Ectodermal cell (in vitro differentiated cells): ENCODE data around the gene TRIO.

ENCODE experiments used
- H3K27ac ChIP-seq: 2 replicates; pipeline ENCODE4 v1.7.0; 2013; ENCODE audit warnings: mild to moderate bottlenecking, low read depth, low read length; ENCODE audit not compliant: insufficient read depth, poor library complexity, severe bottlenecking
- H3K27me3 ChIP-seq: 2 replicates; pipeline ENCODE4 v1.7.0; 2013; ENCODE audit warnings: mild to moderate bottlenecking, low read length; ENCODE audit not compliant: insufficient read depth, control insufficient read depth, poor library complexity, severe bottlenecking
- H3K36me3 ChIP-seq: one replicate; pipeline ENCODE4 v1.7.0; 2013; ENCODE audit warnings: low read length; ENCODE audit not compliant: control insufficient read depth, insufficient read depth
- H3K4me1 ChIP-seq: one replicate; pipeline ENCODE4 v1.7.0; 2013; ENCODE audit warnings: low read length; ENCODE audit not compliant: control insufficient read depth, insufficient read depth
- H3K4me3 ChIP-seq: 2 replicates; pipeline ENCODE4 v1.7.0; 2013; ENCODE audit warnings: low read depth, low read length, control low read depth; ENCODE audit not compliant: insufficient read depth
- H3K9me3 ChIP-seq: 2 replicates; pipeline ENCODE4 v1.7.0; 2013; ENCODE audit warnings: mild to moderate bottlenecking, low read length, moderate library complexity; ENCODE audit not compliant: control insufficient read depth
- WGBS, 2 experiments: methylation state at CpG; one replicate each; pipeline ENCODE4 v1.1.7; 2013; ENCODE audit warnings: missing lambda C conversion rate in 2 of 2; 5-methylcytosine and 5-hydroxymethylcytosine counted together

TRIO gene

GRCh38 chr5:14135621-14136020 is 7.5 kb upstream of the TRIO start:
- H3K27ac ChIP-seq: no peak overlapping the region
- H3K4me1 ChIP-seq: no peaks in the 10 kb centered on the region
- no peaks in the 10 kb centered on the region for H3K9me3 ChIP-seq
- WGBS, 2 experiments: 100% methylated on average over 1 of the region's 1 CpG
- H3K4me3 ChIP-seq: no peak overlapping the region
- H3K36me3 ChIP-seq: no peaks in the 10 kb centered on the region
- H3K27me3 ChIP-seq: no peaks in the 10 kb centered on the region

GRCh38 chr5:14136228-14136627 is 6.9 kb upstream of the TRIO start:
- no peak overlapping the region for H3K4me3 ChIP-seq
- H3K4me1 ChIP-seq: no peaks in the 10 kb centered on the region
- no peak overlapping the region for H3K27ac ChIP-seq
- no peaks in the 10 kb centered on the region for H3K27me3 ChIP-seq
- H3K36me3 ChIP-seq: no peaks in the 10 kb centered on the region
- 90 to 93% methylated on average over 2 of the region's 2 CpGs for WGBS, 2 experiments
- H3K9me3 ChIP-seq: no peaks in the 10 kb centered on the region

GRCh38 chr5:14138608-14139540 is 4.3 kb upstream of the TRIO start:
- Histone ChIP-seq H3K9me3 (no peaks in the 10 kb centered on the region), H3K4me3 (no peak overlapping the region), H3K4me1 (no peaks in the 10 kb centered on the region), H3K27me3 (no peaks in the 10 kb centered on the region), H3K36me3 (no peaks in the 10 kb centered on the region), H3K27ac (no peak overlapping the region)
- 91 to 93% methylated on average over 11 of the region's 11 CpGs for WGBS, 2 experiments

- Histone ChIP-seq H3K27ac (no peak overlapping the region), H3K27me3 (peaks cover 5% of the 10 kb centered on the region), H3K9me3 (no peaks in the 10 kb centered on the region), H3K4me3 (no peak overlapping the region), H3K4me1 (peaks cover 15% of the 10 kb centered on the region), H3K36me3 (no peaks in the 10 kb centered on the region)
- WGBS, 2 experiments: 79 to 89% methylated on average over 3 of the region's 3 CpGs
These were observed 1.4 kb upstream of the TRIO start for GRCh38 chr5:14141764-14142163.

DNA sequence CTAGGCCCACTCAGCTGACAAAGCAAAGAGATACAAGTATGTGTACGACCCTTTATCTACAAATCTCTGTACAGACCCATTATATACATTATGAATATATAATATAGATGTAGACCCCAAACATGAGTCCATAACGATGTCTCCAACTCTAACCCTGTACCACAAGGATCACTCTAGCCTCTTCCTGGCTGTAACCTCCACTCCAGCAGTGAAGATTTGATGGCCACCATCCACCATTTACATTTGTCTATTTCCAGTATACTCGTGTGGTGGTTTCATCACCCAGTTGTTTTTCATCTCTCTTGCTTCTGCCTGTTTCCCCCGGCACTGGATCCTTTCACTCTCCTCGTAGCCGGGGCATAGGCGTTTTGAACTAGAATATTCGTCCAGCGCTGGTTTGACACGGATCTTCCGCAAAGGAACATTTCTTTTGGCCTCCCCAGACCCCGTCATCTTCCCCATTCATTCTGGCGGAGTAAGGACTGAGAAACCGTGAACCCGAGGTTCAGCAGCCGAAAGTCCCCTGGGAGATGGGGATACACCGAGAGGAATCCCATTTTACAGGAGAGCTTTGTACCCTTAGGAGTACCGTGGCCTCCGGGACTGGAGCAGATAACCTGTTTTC is 828 bp upstream of the TRIO start:
- peak overlapping the region; percentile 71 for H3K27ac ChIP-seq
- H3K9me3 ChIP-seq: no peaks in the 10 kb centered on the region
- H3K36me3 ChIP-seq: no peaks in the 10 kb centered on the region
- H3K4me1 ChIP-seq: peaks cover 17% of the 10 kb centered on the region
- peak overlapping the region; percentile 55 for H3K4me3 ChIP-seq
- WGBS, 2 experiments: 25 to 31% methylated on average over 18 to 19 of the region's 19 CpGs
- H3K27me3 ChIP-seq: peaks cover 5% of the 10 kb centered on the region

DNA sequence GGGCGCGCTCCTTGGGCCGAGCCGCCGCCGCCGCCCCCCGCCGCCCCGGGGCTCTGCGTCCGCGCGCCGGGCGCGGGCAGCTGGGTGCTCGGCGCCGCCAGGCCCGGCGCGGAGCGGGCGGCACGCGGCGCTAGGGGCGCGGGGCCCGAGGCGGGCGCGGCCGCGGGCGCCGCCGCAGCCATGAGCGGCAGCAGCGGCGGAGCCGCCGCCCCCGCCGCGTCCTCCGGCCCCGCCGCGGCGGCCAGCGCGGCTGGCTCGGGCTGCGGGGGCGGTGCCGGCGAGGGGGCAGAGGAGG is 351 bp downstream of the TRIO start:
- peaks cover 23% of the 10 kb centered on the region for H3K4me1 ChIP-seq
- no peak overlapping the region for H3K27ac ChIP-seq
- H3K27me3 ChIP-seq: peaks cover 5% of the 10 kb centered on the region
- no peaks in the 10 kb centered on the region for H3K36me3 ChIP-seq
- WGBS, 2 experiments: 0% methylated on average over 59 of the region's 59 CpGs
- H3K4me3 ChIP-seq: peak overlapping the region; percentile 85
- H3K9me3 ChIP-seq: no peaks in the 10 kb centered on the region

DNA sequence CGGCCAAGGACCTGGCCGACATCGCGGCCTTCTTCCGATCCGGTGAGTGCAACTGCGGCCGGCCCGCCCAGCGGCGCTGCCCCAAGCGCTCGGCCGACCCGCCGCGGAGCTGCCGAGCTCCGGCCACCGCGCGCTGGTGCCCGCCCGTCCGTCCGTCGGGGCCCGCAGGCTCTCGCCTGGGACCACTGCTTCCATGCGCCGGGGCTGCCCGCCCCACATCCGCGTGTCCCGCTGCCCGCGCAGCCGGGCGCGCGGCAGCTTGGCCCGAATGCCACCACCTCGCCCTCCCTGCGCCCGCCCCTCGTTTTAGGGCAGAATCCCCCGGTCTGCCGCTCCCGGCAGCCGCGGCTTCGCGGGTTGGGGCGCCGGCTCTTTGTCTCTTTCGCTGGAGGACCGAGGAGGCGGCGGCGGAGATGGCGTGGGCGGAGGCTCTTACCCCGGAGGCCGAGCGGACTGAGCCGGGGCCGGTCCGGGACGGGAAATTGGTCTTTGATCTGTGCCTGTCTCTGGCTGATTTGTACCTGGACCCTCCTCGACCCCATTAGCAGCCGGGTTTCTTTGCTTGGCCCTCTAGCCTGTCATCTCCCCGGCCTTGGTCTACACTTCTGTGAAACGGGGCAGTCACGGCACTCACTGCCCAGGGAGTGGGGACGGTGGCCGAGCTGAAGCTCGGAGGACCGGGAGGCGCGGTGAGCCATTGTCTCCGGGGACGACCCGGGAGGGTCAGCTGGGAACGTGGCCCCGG is 871 bp downstream of the TRIO start:
- 0% methylated on average over 85 of the region's 85 CpGs for WGBS, 2 experiments
- Histone ChIP-seq H3K4me1 (peaks cover 28% of the 10 kb centered on the region), H3K9me3 (no peaks in the 10 kb centered on the region)

DNA sequence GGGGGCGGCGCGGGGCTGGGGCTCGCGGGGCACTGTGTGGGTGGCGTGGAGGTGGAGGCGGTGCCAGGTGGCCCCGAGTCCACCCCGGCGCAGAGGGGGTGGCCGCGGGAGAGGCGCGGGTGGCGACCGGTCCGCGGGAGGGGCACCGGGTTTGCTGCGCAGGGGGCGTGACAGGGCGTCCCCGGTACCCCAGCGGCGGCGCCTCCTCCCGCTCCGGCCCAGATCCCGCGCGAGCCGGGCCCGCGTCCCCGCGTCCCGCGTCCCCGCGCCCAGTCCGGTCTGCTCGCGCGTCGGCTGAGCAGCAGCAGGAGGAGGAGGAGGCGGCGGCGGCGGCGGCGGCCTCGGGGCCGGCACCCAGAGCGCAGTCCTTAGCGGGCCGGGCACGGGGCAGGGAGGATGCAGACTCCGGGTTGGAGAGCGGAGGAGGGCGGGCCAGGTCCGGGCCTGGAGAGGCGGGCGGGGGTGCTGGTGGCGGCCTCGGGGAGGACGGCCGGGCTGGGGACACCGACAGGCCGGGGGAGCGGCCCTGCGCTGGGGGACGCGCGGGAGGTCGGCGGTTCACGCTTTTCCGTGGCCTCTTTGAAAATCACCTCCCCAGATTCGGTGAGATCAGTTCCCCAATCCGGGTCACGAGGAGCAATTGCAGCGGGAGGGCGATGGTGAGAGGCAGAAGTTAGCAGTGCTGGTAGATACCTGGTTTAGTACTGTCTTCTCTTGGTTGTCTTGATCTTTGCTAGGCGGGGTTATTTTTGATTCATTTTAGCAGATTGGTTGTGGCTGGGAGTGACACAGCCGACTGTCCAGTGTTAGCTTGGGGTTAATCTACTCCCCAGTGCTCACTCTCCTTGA is 1.7 kb downstream of the TRIO start:
- 1% methylated on average over 85 of the region's 85 CpGs for WGBS, 2 experiments
- Histone ChIP-seq H3K4me3 (peak overlapping the region; percentile 85), H3K36me3 (no peaks in the 10 kb centered on the region), H3K27ac (no peak overlapping the region), H3K4me1 (peaks cover 36% of the 10 kb centered on the region), H3K9me3 (no peaks in the 10 kb centered on the region), H3K27me3 (peaks cover 5% of the 10 kb centered on the region)

More for the DNA sequence above, 871 bp downstream of the TRIO start:
- Histone ChIP-seq H3K27me3 (peaks cover 5% of the 10 kb centered on the region), H3K4me3 (peak overlapping the region; percentile 85), H3K36me3 (no peaks in the 10 kb centered on the region), H3K27ac (no peak overlapping the region)

DNA sequence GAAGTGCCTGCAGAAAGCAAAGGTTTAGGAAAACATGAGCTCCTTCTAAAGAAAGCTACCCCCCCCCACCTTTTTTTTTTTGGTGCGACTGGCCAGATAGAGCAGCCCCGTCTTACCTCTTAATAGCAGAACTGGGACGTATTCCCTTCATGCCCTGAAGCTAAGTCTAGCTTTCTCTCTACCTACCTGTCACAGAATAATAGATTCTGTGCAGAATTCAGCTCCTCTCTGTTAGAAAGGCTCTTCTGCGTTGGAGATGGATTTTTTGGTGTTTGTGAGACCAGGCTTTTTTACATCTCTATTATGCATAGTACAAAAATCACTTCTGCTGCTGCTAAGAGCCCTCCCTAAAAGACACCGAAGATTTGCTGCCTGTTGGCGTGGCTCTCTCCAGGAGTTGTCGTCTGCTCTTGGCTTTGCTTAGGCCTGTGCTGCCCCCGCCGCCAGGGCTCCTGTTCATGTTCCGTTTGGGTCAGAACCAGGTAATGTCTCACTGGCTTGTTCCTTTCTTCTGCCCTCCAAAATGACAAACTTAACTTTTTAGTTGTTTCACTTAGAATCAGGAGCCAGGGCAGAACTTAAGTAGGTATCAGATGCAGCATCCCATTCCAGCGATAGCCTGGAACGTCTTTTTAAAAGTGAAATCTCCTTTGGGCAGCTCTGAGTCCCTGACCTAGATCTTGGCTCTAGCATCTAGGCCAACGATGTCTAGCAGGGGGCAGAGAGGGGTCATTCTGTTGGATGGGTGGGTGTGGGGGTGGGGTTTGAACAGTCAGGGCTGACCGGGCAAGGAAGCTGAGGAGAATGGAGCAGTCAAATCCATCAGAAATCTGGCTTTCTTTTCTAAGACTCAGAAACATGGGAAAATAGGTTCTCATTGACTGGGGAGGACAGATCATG is 2.5 kb downstream of the TRIO start:
- no peaks in the 10 kb centered on the region for H3K36me3 ChIP-seq
- no peaks in the 10 kb centered on the region for H3K9me3 ChIP-seq
- peaks cover 5% of the 10 kb centered on the region for H3K27me3 ChIP-seq
- no peak overlapping the region for H3K27ac ChIP-seq
- peaks cover 39% of the 10 kb centered on the region for H3K4me1 ChIP-seq
- peak overlapping the region; percentile 85 for H3K4me3 ChIP-seq
- WGBS, 2 experiments: 44 to 49% methylated on average over 13 of the region's 14 CpGs
